Amniotic epithelial cell (primary cell): ENCODE data around the gene KHDRBS1.
A peak's percentile ranks its signal among the peaks of the same experiment; 100 is the strongest.
"Not testable (repeated sequence)": the region's sequence is repeated elsewhere in the genome, so short reads cannot be mapped to it uniquely, and the experiment has no call there.

Experiments used
- DNase-seq: peaks from one replicate; pipeline ENCODE4 v3.0.0-alpha.2; 2010; ENCODE audit warnings: low read depth

Gene KHDRBS1

DNA sequence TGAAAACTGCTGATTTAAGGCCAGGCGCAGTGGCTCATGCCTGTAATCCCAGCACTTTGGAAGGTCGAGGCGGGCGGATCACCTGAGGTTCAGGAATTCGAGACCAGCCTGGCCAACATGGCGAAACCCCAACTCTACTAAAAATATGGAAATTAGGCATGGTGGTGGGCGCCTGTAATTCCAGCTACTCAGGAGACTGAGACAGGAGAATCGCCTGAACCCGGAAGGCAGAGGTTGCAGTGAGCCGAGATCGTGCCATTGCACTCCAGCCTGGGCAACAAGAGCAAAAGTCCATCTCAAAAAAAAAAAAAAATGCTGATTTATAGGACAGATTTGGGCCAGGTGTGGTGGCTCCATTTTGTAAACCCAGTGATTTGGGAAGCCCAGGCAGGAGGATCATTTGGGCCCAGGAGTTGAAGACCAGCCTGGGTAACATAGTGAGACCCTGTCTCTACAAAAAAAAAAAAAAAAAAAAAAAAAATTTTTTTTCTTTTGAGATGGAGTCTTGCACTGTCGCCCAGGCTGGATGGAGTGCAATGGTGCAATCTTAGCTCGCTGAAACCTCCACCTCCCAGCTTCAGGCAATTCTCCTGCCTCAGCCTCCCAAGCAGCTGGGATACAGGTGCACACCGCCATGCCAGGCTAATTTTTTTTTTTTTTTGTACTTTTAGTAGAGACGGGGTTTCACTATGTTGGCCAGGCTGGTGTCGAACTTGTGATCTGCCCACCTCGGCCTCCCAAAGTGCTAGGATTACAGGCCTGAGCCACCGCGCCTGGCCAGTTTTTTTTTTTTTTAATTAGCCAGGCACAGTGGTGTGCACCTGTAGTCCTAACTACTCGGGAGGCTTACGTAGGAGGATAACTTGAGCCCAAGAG is 52.2 kb downstream of the KHDRBS1 start:
- DNase-seq = not testable (repeated sequence)

DNA sequence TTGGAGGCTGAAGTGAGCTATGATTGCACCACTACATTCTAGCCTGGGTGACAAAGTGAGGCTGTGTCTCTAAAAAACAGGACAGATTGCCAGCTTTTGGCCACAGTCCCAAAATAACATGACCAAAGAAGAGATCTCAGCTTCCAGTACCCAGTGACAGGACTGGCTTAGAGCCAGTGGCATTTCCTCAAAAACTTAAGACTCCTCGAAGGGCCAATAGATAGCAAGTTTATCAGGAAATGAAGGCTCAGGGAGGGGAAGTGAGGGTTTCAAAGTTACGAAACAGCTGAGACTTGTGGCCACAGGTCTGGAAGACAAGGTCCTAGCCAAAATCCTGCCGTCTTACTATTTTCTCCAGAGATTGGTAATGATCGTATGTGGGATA is 52.8 kb downstream of the KHDRBS1 start:
- DNase-seq = peak; percentile 64

GRCh38 chr1:32068957-32069588 is 55.4 kb downstream of the KHDRBS1 start:
- peak; percentile 53 for DNase-seq

DNA sequence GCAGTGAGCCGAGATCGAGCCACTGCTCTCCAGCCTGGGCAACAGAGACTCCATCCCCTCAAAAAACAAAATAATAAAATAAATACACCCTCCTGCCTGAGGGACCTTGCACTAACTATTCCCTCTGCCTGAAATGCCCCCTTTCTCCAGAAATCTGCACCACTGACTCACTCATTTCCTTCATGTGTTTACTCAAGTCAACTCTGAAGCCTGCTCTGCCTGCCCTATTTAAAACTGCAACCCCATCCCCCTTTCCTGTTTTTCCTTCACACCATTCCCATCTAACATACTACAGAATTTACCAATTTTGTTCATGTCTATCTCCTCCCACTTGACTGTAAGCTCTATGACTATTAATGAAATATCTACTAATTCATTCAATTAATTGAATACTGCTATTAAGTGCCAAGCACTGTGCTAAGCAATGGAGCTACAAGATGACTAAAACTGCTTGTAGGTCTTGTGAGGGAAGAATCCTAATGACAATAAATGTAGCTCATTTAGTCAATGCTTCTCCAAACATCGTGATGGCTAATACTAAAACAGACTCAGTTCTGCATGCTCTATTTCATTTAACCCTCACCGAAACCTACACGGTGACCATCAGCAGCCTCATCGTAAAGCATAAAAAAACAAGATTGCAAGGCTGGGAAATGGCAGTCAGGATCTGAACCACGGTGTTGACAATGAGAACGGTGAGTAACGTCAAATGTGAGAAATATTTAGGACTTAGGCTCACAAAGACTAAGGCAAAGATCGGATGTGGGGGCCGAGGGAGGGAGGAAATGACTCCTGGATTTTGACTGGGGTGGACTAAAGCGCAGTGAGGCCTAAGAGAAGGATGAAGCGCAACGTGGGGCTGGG is 58.3 kb downstream of the KHDRBS1 start:
- peak; percentile 55 for DNase-seq

DNA sequence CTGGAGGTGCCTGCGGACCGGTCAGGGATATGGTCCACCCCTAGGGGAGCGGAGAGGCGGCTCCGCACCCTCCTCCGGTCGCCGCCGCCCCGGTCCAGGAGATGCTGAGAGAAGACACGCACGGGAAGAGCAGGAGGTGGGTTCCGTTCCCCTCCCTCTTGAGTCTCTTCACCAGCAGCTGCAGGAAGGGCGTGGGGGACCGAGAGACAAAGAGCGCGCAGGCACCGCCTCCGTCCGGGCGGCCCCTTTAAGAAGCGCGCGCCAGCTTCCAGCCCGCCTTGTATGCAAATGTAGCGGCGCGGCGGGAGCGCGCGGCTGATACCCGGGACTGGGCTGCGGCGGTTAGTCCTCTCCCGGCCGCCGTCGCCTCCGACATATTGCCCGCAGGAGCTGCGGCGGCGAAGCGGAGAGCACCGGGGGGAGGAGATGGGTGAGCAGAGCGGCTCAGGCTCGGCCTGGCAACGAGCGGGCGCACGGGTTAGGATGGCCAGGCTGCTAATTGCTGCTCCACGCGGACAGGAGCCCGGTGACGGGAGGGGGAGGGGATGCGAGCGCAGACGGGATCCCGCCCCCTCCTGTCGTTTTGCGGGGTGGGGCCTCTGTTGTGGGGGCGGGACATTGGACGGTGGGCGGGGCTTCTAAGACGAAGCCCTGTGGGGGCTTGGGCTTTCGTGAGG is 59.1 kb downstream of the KHDRBS1 start, which contains the start of gene TMEM39B:
Gene TMEM39B, plus strand, starts transcription at position 318 of the 677 bp plus-strand sequence. Its CDS starts 109 bp downstream, at position 427.
- DNase-seq = peak; percentile 94

DNA sequence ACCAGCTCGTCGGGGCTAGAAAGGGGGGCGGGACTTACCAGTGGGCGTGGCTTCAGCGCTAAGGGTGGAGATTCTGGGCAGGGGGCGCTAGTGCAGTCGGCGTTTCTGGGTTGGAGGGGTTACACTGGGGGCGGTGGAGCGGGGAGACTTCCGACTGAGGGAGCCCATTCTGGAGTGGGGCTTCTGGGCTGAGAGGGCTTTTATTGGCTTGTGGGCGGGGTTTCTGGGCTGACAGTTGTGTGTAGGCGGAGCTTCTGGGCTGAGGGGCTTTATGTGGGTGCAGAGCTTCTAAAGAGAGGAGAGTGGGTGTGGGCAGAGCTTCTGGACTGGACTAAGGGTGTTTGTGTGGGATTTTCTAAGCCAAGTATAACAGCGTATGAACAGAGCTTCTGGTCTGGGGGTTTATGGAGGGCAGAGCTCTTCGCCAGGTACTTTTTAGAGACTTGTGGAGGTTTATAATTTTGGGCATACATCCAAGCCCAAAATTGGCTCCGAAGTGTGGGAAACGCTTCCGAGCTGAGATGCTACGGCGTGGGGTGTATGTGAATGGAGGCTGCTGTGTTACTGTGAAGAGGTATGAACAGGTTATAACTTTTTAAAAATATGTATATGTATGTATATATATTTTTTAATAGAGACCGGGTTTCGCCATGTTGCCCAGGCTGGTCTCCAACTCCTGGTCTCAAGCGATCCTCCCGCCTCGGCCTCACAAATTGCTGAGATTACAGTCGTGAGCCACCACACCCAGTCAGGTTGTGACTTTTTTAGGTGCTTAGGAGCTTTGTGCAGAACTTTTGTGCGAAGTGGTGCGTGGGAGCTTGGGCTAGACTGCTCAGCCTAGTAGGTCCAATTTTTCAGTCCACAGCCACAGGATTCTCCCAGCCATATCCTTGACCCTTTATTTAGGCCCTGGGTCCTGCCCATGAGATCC is 59.9 kb downstream of the KHDRBS1 start:
- DNase-seq = no peak

GRCh38 chr1:32074841-32075240 is 61.2 kb downstream of the KHDRBS1 start:
- DNase-seq = no peak

DNA sequence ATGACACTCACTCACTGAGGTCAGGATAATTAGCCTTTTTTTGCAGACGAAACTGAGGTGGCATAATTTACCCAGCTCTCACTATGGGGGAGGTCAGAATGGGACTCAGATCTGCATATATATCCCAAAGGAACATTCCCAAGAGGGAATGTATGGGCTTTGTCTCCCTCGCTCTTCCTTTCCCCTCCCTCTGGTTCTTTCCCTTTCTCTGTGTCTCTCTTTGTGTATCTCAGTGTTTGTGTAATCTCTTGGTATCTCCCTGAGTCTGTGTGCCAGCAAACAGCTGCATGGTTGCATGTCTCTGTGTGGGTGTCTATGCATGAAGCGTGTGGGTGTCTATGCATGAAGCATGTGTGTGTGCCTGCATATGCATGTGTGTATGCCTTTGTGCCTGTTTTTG is 63.8 kb downstream of the KHDRBS1 start:
- no peak for DNase-seq

GRCh38 chr1:32082022-32082421 is 68.4 kb downstream of the KHDRBS1 start:
- DNase-seq = no peak

GRCh38 chr1:32086381-32086780 is 72.7 kb downstream of the KHDRBS1 start:
- DNase-seq = not testable (repeated sequence)

DNA sequence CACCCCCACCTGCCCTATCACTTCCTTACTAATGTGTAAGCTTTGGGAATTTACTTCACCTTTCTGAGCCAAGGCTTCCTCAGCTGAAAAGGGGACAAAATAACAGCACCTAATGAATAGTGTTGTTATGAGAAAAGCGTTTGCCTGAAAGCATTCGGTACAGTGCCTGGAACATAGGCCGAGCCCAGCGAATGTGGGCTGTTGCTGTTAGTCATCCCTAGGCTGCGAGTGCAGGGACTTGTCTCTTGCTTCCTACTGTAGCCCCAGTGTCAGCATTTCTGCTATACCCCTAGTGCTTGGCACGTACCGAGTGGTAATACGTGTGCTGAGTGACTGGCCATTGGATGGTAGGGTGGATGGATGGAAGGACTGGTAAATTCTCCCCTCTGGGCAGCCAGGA is 77.5 kb downstream of the KHDRBS1 start:
- DNase-seq = no peak

- DNase-seq = no peak
These were observed 77.9 kb downstream of the KHDRBS1 start for GRCh38 chr1:32091591-32091990.
